Right lobe of liver (tissue), 6 donors: ENCODE data around the gene SSTR3. TPM values are rescaled to one million over a fixed set of nuclear protein-coding genes. Genes with fewer than 3 reads are reported as not detected.
"Not testable (repeated sequence)": the region's sequence is repeated elsewhere in the genome, so short reads cannot be mapped to it uniquely, and the experiment has no call there.

Source experiments
- ATAC-seq, 4 donors: fragments of 200-7000 bp; cut with Tn5 transposase; one replicate each; pipeline ENCODE4 v1.9.1; 2020; ENCODE audit warnings: mild to moderate bottlenecking in 4 of 4, moderate library complexity in 4 of 4
- DNase-seq, 3 donors: peaks; one replicate each; pipeline ENCODE4 v3.0.0-alpha.2; 2020
- H3K27ac ChIP-seq, 3 donors: fragments of 200-600 bp; one replicate each; pipeline ENCODE4 v1.8.0; 2022
- H3K27me3 ChIP-seq, 2 donors: fragments of 200-600 bp; one replicate each; pipeline ENCODE4 v1.8.0; 2022
- H3K36me3 ChIP-seq, 4 donors: fragments of 200-600 bp; sonication (generic) in 1 of 4; one replicate each; pipeline versions ENCODE4 v1.5.1 to v1.8.0; 2017 to 2022; ENCODE audit warnings: control low read depth in 1 of 4
- H3K4me1 ChIP-seq, 4 donors: fragments of 200-600 bp; sonication (generic) in 1 of 4; one replicate each; pipeline versions ENCODE4 v1.5.1 to v1.8.0; 2017 to 2022; ENCODE audit warnings: control low read depth in 1 of 4
- H3K4me3 ChIP-seq, 3 donors: fragments of 200-600 bp; one replicate each; pipeline ENCODE4 v1.8.0; 2022
- H3K9me3 ChIP-seq, 4 donors: fragments of 200-600 bp; sonication (generic) in 1 of 4; one replicate each; pipeline versions ENCODE4 v1.5.1 to v1.8.0; 2017 to 2022; ENCODE audit warnings: control low read depth in 1 of 4
- CTCF ChIP-seq, 4 donors: fragments of 200-600 bp in 3 of 4; fragments of 450-650 bp in 1 of 4; IDR thresholded peaks; one replicate each; pipeline versions ENCODE4 v1.5.1 to v1.8.0; 2016 to 2022; ENCODE audit warnings: antibody characterized with exemption in 4 of 4, mild to moderate bottlenecking in 2 of 4
- POLR2A ChIP-seq: fragments of 450-650 bp; IDR thresholded peaks from one replicate; pipeline ENCODE4 v1.6.1; 2017; ENCODE audit warnings: antibody characterized with exemption, mild to moderate bottlenecking
- WGBS: methylation state at CpG from one replicate; pipeline ENCODE4 v1.1.6; 2018; ENCODE audit warnings: low coverage, low lambda C conversion rate; ENCODE audit not compliant: insufficient coverage; ENCODE audit errors: missing lambda C conversion rate; 5-methylcytosine and 5-hydroxymethylcytosine counted together
- intact Hi-C, 2 donors: fragments of 100-400 bp; cut with DNase I; formaldehyde crosslinking; loops; one replicate each; pipeline versions ENCODE4 v1.11.2 to v1.14.1; 2022
- total RNA-seq, 6 experiments: library from RNA; depleted of rRNA in 2 of 6; stranded (reverse); fragments of >200 nt in 2 of 6; fragmentation: NEBNext Ultra II Directional in 3 of 6; extraction: Animal tissue kit (Norgen Biotek cat#: 25700) in 3 of 6; gene quantifications; one replicate each; pipeline versions ENCODE4 v1.1.0 to v1.2.4, GENCODE V29; 2016 to 2023
- donor health status: DM: no; HTN: yes; CAD: no.
- donor health status: DM: no; HTN: no; CAD: no.
- donor health status: DM: no; HTN: no; CAD: no.
- donor health status: DM: no; HTN: yes; CAD: no.
- donor health status: DM: no; HTN: yes; CAD: no.

Gene SSTR3
- total RNA-seq, 6 experiments from 2014 or later = not detected

- TF ChIP-seq CTCF (IDR thresholded peaks at IDR 0.05) (no peak), POLR2A (no peak)
- intact Hi-C loops = loop anchor here in 1 of 2 donors (5.0 to 10.0 kb wide), 2 partner anchors 41 to 139 kb away; no protein-coding TSS in a partner anchor
- H3K4me1 ChIP-seq = peaks cover 0 to 12% (median 6%) of the 10 kb centered on the region in 4 donors
- ATAC-seq (no peak), DNase-seq (peak in 2 of 3 donors; percentile 20 to 53)
- H3K9me3 ChIP-seq = no peaks in the 10 kb centered on the region
- H3K27me3 ChIP-seq = no peaks in the 10 kb centered on the region
- H3K4me3 ChIP-seq = no peak overlapping the region
- 53% methylated on average over 3 of the region's 16 CpGs for WGBS
- H3K27ac ChIP-seq = no peak overlapping the region
- H3K36me3 ChIP-seq = no peaks in the 10 kb centered on the region
These were observed 8.8 kb downstream of the SSTR3 start for GRCh38 chr22:37203354-37204044.

- 90% methylated on average over 2 of the region's 10 CpGs for WGBS
- Histone ChIP-seq H3K4me3 (no peak overlapping the region), H3K27ac (no peak overlapping the region), H3K27me3 (no peaks in the 10 kb centered on the region), H3K4me1 (peaks cover 0 to 19% (median 9%) of the 10 kb centered on the region in 4 donors), H3K9me3 (no peaks in the 10 kb centered on the region), H3K36me3 (no peaks in the 10 kb centered on the region)
- DNase-seq (peak in 2 of 3 donors; percentile 17 to 39), ATAC-seq (no peak)
- TF ChIP-seq CTCF (IDR thresholded peaks at IDR 0.05) = no peak
- no peak for TF ChIP-seq POLR2A
- intact Hi-C loops = loop anchor here in 1 of 2 donors (5.0 to 10.0 kb wide), 2 partner anchors 40 to 138 kb away; no protein-coding TSS in a partner anchor
These were observed 9.6 kb downstream of the SSTR3 start for GRCh38 chr22:37202716-37203115.

- ATAC-seq (no peak), DNase-seq (peak in 1 of 3 donors; percentile 14)
- intact Hi-C loops = loop anchor here in 1 of 2 donors (5.0 to 10.0 kb wide), 2 partner anchors 40 to 137 kb away; no protein-coding TSS in a partner anchor
- Histone ChIP-seq H3K9me3 (no peaks in the 10 kb centered on the region), H3K27me3 (no peaks in the 10 kb centered on the region), H3K27ac (no peak overlapping the region), H3K4me3 (no peak overlapping the region), H3K36me3 (no peaks in the 10 kb centered on the region), H3K4me1 (peaks cover 0 to 26% (median 13%) of the 10 kb centered on the region in 4 donors)
- WGBS = 96% methylated on average over 4 of the region's 5 CpGs
- TF ChIP-seq POLR2A = no peak
- TF ChIP-seq CTCF (IDR thresholded peaks at IDR 0.05) = no peak
These were observed 10.2 kb downstream of the SSTR3 start for GRCh38 chr22:37202001-37202555.

GRCh38 chr22:37201443-37201820, 10.8 kb downstream of the SSTR3 start:
- not testable (repeated sequence) for H3K27ac ChIP-seq, H3K27me3 ChIP-seq, H3K36me3 ChIP-seq, ATAC-seq, H3K9me3 ChIP-seq, H3K4me3 ChIP-seq
- H3K4me1 ChIP-seq = peaks cover 0 to 32% (median 15%) of the 10 kb centered on the region in 4 donors
- peak in 1 of 3 donors; percentile 3 for DNase-seq
- intact Hi-C loops = loop anchor here in 1 of 2 donors (5.0 to 10.0 kb wide), 2 partner anchors 39 to 137 kb away; no protein-coding TSS in a partner anchor
- WGBS = 100% methylated on average over 3 of the region's 6 CpGs

GRCh38 chr22:37199760-37200108, 12.5 kb downstream of the SSTR3 start:
- Histone ChIP-seq H3K36me3 (no peaks in the 10 kb centered on the region), H3K27me3 (no peaks in the 10 kb centered on the region), H3K27ac (peak overlapping the region; percentile 80 to 96 (median 85)), H3K9me3 (no peaks in the 10 kb centered on the region), H3K4me1 (peaks cover 0 to 47% (median 27%) of the 10 kb centered on the region in 4 donors), H3K4me3 (peak overlapping the region; percentile 16 to 76 (median 63))
- WGBS = no CpG with 5 or more reads among the region's 12 CpGs
- peak; percentile 55 to 77 (median 76) for DNase-seq
- peak; percentile 19 to 57 (median 38) for ATAC-seq
- intact Hi-C loops = loop anchor here in 1 of 2 donors (5.0 to 10.0 kb wide), 2 partner anchors 37 to 135 kb away; no protein-coding TSS in a partner anchor
- TF ChIP-seq CTCF (IDR thresholded peaks at IDR 0.05) (peak in 1 of 4 donors; percentile 25), POLR2A (no peak)
